GM18517 (cell line): Measurements from ENCODE around the gene COX8A.
"Not testable (repeated sequence)": the region's sequence is repeated elsewhere in the genome, so short reads cannot be mapped to it uniquely, and the experiment has no call there.

Experiments
- ATAC-seq: cut with Tn5 transposase; IDR thresholded peaks from one replicate; pipeline ENCODE4 v1.9.1; 2021; ENCODE audit warnings: mild to moderate bottlenecking, moderate library complexity; ENCODE audit not compliant: unreplicated experiment

COX8A gene, protein sequence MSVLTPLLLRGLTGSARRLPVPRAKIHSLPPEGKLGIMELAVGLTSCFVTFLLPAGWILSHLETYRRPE

DNA sequence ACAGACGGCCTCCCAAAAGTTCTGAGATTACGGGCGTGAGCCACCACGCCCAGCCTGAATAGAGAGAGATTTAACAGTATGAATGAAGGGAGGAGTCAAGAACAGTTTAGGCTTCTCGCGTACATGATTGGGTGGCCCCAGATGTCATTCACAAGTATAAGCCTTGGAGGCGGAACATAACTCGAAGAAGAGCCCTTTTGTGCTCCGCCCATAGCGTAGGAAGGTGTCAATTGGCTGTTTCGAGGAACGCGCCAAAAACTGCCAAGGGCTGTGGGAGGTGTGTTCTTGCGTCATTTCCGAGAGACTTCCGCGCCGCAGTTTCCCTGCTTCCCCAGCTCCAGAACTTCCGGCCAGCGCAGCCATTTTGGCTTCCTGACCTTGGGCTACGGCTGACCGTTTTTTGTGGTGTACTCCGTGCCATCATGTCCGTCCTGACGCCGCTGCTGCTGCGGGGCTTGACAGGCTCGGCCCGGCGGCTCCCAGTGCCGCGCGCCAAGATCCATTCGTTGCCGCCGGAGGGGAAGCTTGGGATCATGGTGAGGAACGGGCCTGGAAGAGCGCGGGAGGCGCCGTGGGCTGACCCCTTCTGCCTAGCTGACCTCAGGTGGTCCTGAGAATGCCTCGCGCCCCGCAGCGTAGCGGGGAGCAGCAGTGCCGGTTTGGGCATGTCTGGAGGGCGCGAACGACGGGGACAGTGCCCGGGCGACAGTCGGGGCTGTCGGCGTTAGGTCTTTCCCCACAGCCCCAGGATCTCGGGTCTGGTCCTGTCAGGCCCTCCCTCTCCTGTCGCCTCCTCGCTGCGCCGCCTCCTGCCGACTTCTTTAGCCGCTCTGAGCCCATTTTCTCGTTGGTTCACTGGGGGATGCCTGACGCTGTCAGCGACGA lies at the start of gene COX8A:
COX8A (plus strand) TSS at position 362 of the 885 bp plus-strand sequence; CDS start at position 423, 61 bp downstream.
- ATAC-seq = peak; percentile 98

DNA sequence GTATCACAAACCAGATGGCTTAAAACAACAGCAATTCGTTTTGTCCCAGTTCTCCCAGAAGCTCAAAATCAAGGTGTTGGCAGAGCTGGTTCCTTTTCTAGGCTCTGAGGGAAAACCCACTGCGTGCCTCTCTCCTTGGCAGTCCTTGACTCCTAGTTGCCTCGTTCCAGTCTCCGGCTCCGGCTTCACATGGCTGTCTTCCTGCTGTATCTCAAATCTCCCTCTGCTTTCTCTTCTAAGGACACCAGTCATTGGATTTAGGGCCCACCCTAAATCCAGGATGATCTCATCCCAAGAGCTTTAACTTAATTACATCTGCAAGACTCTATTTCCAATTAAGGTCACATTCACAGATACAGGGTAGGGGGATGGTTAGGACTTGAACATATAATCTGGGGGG lies 44.8 kb upstream of the COX8A start:
- ATAC-seq = no peak

DNA sequence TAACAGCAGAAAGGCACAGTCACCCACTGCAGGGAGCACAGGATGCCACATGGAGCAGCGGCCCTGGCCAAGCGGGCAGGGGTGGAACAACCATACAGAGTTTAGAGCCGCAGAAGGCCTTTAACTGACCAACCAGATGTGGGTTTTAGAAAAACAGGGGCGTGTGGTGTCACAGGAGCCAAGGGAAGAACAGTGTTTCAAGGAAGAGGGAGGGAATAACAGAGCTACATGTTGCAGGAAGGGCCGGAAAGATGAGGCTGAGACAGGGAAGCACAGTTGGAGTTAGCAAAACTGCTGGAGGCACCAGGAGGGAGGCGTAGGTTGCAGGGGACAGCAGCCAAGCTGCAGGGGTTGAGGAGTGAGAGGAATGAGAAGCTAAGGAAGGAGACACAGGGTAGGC lies 43.4 kb upstream of the COX8A start:
- ATAC-seq = no peak

DNA sequence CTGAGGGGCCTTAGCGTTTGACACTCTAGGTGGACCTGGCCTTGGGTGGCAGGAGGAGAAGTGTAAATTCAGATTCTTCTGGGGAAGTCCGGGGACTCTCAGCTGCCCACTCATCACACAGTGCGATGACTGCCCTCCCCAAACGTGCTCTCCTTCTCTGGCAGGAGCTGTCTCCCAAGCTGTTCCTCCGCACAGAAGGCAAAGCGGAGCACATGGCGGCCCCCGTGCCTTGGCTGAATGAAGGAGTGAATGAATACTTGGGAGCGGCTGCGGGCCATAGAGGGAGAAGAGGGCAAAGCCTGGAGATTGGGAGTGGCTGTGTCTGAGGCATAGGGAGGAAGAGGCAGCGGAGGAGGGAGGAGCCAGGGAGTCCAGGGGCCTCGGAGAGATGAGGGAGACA lies 42.5 kb upstream of the COX8A start:
- no peak for ATAC-seq

DNA sequence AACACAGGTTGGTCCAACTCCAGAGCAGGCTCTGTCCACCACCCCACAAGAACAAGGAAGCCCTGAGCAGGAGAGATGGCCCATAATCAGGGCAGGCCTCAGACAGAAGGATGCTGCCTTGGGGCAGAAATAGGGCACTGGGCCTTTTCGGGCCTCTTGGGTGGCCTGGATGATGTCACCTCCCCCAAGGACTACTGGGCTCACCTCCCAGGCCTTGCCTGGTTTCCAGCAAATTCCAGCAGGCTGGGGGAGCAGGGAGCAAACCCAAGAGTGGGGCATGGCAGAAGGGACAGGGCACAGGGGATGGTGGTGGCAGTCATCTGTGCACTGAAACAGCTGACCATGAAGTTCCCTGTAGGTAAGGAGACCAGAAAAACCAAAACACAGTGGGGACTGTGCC lies 41.0 kb upstream of the COX8A start:
- no peak for ATAC-seq

DNA sequence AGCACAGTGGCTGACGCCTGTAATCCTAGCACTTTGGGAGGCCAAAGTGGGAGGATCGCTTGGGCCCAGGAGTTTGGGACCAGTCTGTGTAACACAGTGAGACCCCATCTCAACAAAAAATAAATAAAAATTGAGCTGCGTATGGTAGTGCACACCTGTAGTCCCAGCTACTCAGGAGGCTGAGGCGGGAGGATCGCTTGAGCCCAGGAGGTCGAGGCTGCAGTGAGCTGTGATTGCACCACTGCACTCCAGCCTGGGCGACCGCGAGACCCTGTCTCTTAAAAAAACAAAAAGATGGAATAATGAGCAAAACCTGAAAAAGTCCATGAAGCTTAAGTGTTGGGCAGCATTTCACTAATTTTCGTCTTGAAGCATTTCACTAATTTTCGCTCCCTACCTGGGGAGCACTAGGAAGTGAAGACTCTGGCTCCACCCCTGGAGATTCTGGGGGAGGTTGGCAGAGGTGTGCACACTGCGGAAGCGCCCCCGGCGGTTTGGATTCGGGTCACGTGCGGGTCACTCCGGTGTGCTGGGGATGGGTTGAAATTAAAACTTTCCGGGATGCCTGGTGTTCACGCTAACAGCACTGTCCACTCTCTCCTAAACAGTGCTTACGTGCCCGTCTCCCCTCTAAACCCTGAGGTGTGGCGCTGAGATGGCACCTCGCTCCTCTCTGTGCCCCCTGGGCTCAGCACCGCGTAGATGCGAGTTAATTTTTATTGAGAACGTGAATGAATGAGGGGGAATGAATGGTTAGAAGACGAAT lies 36.5 kb upstream of the COX8A start:
- peak; percentile 16 for ATAC-seq

DNA sequence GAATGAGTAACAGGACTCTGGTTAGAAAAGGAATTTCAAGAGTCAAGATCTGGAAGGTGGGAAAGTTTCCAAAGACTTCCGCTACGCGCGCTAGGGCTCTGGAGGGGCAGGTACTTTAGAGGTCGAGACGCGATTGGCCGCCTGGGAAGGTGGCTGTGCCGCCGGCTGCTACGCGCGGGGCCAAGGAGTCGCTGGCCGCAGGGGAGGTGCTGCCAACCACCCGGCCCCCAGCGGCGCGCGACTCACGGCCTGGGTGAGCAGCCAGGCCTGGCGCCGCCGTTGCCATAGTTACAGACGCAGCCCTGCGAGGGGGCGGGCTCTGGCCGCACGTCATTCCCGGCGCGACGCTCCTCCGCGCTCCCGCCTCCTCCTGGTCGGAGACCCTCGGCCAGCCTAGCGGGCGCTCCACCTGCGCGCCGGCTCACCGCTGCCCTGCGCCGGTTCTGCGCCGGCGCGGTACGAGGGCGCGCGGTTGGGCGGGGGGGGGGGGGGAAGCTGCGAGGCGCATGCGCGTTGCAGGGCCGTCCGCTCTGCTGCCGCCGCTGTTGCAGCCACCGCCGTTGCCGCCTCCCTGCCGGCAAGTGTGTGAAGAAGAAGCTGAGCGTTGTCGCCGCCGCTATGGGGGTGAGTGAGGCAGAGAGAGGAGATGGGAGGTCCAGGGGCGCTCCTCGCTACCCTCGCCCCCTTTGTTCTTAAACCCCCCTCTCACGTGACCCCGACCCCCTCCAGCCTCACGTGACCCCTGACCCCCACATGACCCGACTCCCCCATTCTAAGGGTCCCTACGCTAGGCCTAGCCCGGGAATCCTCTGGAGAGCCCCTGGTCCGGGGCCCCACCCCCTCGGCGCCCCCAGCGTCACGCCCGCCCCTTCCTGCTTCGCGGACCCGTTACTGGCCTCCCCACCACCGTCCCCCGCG lies 35.7 kb upstream of the COX8A start, which contains the start of gene NAA40:
NAA40 (plus strand) TSS at position 524 of the 918 bp plus-strand sequence; CDS start at position 619, 95 bp downstream.
- peak; percentile 88 for ATAC-seq

DNA sequence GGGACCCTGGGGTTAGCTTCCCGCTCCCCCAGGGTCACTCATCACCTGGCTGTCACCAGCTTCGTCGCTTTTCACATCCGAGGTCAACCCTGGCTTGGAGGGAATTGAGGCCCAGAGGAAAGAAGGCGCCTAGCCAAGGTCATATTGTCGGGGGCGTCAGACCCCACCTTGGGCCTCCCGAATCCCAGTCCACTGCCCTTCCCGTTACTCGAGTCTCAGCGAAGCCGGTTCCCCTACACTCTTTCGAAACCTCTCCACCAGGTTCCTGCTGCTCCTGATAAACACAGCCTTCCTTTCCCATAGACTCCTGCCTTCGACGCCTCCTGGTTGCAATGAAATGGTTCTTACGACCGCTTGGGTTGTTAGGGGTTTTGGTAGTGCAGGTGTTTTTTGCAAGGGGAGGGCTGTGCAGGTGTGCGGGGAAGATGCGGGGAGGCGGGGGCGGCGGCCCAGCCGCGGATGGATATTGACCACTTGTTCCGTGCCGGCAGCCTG lies 35.0 kb upstream of the COX8A start:
- no peak for ATAC-seq

DNA sequence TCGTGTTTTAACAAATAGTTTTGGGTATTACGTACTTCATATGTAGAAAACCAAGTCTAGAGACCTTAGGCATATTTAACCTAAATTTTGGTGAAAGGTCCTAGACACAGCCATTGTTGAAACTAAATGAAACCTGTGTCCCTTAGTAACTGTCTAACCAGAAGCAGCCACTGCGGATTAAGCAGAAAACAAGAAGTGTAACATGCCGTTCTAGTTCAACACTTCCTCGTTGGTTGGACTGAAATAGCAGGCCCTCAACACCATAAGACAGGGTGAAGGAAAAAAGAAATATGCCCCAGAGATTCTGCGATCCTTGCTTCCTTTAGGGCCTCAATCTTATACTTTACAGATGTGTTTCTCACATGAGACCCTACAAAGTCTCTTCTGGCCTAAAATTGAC lies 33.6 kb upstream of the COX8A start:
- no peak for ATAC-seq

DNA sequence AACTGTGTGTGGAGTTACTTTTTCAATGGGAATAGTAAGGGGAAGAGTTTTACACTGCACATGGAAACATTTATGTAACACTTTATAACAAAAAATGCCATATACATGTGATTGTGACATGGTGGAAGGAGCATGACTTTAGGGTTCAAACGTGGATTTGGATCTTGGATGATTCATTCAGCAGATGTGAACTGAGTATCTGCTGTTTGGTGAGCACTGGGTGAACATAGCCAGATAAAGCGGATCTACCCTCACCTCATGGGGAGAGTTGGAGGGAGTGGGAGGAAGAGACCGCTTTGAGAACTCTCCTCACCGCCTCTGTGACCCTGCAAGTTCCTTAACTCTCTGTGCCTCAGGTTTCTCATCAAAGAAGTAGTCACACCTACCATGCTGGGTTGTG lies 32.5 kb upstream of the COX8A start:
- ATAC-seq = no peak

DNA sequence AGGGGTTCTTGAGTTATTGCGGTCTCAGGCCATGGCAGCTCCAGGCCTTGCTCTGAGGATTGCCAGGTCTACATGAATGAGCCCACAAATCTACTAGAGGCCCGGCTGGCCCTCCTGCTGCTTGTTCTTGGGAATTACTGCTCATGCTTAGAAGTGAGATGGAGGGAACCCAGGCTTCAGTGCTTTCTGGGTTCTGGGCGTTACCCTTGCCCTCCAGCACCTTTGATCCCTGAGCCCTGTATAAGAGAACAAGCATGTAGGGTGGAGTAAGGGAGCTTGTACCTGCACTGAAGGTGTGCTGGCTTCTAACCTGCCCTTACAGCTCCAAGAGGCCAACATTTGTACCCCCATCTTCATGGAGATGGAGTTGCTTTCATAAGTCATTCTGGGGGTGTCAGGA lies 31.6 kb upstream of the COX8A start:
- ATAC-seq = no peak

DNA sequence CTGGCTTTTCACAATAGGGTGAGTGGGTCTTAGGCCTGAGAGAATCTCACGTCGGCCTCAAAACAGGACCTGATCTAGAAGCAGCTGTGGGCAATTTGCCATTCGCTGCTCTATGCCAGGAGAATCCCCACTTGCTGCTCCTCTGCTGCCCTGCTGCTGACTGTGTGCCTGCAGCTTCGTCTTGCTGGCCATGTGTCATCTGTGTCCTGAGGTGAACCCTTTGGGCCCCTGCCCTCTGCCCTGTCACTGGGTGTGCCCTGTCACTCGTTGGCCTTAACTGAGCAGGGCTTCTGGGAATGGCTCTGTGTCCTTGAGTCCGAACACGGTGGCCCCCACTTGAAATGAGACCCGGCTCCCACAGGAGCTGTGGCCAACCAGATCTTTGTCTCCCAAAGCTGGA lies 29.4 kb upstream of the COX8A start:
- ATAC-seq = no peak

DNA sequence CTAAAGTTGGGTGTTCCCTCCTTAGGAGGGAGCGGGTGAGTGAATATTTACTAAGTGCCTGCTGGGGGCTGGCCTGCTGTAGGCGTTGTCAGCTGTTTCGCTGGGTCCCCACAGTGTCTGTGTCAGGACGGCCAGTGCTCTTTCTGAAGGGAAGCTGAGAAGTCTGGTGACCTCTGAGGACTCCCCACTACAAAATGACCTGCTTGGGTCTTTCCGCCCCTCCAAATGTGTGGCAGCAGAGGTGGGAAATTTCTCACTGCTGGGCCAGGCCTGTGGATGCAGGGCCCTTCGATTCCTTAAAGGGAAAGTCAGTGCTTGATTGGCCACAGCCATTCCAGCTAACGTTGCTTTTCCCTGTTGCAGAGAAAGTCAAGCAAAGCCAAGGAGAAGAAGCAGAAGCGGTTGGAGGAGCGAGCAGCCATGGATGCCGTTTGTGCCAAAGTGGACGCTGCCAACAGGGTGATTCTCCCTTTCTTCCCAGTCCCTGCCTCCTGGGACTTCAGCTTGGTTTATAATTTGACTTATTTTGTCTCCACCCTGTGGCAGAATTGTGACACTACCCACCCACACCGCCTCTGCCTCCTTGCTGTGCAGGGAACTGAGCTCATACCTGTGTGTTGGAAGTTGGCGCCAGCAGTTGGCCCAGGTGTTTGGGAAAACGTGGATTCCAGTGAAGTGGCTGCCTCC lies 28.8 kb upstream of the COX8A start:
- no peak for ATAC-seq

DNA sequence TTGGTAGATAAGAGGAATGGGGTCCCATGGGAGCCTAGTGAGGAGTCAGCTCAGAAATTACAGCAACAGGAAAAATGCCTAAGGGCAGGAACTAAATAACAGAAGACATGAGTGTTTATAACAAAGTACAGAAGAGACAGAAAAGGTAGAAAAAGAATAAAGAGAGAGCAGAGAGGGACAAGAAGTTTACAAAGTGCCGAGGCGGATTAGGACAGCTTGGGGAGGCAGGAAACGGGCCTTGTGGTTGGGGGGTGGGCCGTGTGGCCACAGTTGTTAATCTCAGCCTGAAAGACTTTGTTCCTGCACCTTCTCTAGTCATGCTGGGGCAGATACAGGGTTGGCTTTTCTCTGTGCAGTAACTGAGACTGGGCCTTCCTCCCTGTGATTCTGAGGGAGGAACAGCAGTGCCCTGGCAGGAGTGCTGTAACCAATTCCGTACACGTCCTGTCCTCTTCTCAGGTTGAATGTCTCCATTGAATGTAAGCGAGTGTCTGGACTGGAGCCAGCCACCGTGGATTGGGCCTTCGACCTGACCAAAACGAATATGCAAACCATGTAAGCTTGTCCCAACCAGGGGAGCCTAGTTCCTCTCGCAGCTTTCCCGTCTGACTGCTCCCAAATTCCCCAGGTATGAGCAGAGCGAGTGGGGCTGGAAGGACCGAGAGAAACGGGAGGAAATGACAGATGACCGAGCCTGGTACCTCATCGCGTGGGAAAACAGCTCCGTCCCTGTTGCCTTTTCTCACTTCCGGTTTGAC lies 22.5 kb upstream of the COX8A start:
- no peak for ATAC-seq

DNA sequence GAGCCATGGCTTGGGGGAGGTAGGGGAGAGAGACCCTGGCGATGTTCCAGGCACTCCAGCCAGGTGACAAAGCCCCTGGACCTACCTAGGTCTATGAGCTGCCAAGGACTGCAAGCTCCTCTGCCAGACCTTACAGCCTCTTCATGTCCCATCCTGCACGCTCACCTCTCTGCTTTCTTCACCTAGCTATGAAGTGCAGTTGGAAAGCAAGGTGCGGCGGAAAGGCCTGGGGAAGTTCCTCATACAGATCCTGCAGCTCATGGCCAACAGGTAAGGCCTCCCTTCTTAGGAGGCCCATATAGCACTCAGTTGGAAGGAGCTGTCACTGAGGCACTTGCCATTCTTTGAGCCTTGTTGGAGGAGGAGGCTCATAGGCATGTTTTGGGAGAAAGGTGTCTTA lies 21.9 kb upstream of the COX8A start:
- ATAC-seq = no peak

DNA sequence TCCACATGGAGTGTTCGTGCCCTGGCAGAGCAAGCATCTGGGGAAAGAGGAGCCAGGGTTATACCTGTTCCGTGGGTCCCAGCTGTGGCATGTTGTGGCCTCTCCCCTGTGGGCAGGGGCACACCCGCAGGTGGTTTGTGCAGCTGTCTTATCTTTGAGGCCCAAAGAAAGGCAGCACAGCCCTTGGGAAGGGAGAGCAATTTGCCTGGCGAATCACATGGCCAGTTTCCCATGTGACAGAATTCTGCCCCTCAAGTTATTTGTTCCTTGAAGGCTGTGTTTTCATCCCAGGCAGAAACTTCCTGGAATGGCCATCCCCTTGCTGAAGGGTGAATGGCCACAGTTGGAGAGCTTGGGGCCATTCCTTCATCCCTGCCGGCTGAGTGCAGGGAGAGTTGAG lies 16.4 kb upstream of the COX8A start:
- no peak for ATAC-seq

DNA sequence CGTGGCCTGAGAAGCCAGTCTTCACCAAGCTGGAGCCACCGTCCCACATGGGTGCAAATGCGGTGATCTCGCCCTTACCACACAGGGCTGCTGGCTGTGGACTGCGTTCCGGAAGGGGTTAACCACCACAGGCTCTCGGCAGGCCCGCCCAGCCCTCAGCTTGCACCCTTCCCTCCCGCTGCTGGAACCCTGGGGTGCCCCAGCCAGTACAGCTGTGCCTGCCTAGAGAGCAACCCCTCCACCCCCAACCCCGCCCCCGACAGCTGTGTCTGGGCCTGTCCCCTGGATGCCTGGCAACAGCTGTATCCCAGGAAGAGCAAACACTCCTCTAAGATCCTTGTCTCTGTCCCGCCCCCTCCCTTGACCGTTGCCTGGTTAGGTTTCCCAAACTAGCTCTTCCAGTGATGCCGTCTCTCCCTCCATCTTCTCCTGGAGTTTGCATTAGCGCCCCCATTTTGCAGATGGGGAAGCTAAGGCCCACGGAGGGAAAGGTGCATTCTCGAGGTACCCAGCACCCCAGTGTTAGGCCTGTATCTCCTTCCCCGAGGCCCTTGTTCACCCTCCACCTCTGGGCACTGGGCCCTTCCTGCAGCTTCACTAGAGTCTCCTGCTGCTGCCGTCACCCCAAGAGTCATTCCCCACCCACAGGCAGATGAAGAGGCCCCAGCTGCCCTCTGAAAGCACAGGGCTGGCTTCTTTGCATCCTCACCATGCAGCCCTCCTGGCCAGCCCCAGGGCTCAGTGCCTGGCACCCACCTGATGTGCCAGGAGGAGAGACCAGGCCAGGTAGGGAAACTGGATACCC lies 12.6 kb upstream of the COX8A start:
- ATAC-seq = no peak

DNA sequence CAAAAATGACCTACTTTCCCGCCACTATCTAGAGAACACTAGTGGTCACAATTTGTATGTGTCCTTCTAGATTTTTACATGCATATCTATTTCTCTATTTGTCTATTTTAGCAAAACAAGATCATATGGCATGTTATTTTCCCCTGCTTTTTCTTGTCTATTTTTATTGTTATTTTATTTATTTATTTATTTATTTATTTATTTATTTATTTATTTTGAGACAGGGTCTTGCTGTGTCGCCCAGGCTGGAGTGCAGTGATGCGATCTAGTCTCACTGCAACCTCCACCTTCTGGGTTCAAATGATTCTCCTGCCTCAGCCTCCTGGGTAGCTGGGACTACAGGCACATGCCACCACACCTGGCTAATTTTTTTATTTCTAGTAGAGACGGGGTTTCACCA lies 10.5 kb upstream of the COX8A start:
- not testable (repeated sequence) for ATAC-seq
